Measurements from ENCODE around the gene ELANE.

ELANE gene

GRCh38 chr19:852136-853013, at the start of gene ELANE:
TSS of gene ELANE (plus strand) at chr19:852303. CDS start at chr19:852329, 26 bp downstream.
- CTCF ChIA-PET: no interaction called here
- POLR2A ChIA-PET: no interaction called here
- TF ChIP-seq, protein P1, sequence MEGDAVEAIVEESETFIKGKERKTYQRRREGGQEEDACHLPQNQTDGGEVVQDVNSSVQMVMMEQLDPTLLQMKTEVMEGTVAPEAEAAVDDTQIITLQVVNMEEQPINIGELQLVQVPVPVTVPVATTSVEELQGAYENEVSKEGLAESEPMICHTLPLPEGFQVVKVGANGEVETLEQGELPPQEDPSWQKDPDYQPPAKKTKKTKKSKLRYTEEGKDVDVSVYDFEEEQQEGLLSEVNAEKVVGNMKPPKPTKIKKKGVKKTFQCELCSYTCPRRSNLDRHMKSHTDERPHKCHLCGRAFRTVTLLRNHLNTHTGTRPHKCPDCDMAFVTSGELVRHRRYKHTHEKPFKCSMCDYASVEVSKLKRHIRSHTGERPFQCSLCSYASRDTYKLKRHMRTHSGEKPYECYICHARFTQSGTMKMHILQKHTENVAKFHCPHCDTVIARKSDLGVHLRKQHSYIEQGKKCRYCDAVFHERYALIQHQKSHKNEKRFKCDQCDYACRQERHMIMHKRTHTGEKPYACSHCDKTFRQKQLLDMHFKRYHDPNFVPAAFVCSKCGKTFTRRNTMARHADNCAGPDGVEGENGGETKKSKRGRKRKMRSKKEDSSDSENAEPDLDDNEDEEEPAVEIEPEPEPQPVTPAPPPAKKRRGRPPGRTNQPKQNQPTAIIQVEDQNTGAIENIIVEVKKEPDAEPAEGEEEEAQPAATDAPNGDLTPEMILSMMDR (IDR thresholded peaks at IDR 0.05; ENCODE audit: control extremely low read depth, extremely low read depth, low read depth, missing control alignments): no peak
- DNase-seq (ENCODE audit: extremely low spot score): no peak

DNA sequence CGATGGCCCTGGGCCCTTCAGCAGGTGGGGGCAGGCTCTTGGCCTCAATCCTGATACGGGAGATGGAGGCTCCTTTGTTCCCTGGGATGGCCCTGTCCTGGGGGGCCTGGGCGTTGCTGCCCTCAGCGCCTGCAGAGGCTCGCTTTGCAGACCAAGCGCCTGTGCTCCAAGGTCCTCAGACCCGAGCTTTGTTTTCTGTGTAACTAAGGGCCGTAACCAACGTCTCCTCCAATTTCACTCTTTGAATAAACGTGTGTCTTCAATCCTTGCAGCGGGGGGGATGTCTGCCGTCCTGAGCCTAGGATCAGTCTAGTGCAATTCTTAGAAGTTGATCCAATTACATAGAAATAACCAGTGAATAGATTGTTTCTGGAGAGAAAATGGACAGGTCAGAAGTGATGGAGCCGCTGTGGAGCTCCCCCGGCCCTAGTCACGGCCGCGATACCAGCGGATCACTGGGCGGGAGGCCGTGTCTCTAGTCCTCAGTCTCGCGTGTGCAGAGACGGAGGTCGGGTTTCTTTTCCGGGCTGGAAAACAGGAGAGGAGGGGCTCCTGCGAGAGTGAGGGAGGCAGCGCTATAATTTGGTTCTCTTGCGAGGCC, 49.5 kb upstream of the ELANE start:
- TF ChIP-seq, protein P1 (IDR thresholded peaks at IDR 0.05; ENCODE audit: control extremely low read depth, extremely low read depth, low read depth, missing control alignments): no peak
- no peak for DNase-seq (ENCODE audit: extremely low spot score)
- POLR2A ChIA-PET: interaction anchor here (0.6 to 1.0 kb wide), 2 partner anchors 41 to 47 kb away, joined by 3 read pairs; no protein-coding TSS in a partner anchor
- CTCF ChIA-PET: no interaction called here

GRCh38 chr19:803099-803561, 49.0 kb upstream of the ELANE start:
- ChIA-PET CTCF (no interaction called here), POLR2A (interaction anchor here (0.6 to 1.0 kb wide), 2 partner anchors 40 to 46 kb away, joined by 3 read pairs; no protein-coding TSS in a partner anchor)
- DNase-seq (ENCODE audit: extremely low spot score): no peak
- TF ChIP-seq, protein P1 (IDR thresholded peaks at IDR 0.05; ENCODE audit: control extremely low read depth, extremely low read depth, low read depth, missing control alignments): no peak

DNA sequence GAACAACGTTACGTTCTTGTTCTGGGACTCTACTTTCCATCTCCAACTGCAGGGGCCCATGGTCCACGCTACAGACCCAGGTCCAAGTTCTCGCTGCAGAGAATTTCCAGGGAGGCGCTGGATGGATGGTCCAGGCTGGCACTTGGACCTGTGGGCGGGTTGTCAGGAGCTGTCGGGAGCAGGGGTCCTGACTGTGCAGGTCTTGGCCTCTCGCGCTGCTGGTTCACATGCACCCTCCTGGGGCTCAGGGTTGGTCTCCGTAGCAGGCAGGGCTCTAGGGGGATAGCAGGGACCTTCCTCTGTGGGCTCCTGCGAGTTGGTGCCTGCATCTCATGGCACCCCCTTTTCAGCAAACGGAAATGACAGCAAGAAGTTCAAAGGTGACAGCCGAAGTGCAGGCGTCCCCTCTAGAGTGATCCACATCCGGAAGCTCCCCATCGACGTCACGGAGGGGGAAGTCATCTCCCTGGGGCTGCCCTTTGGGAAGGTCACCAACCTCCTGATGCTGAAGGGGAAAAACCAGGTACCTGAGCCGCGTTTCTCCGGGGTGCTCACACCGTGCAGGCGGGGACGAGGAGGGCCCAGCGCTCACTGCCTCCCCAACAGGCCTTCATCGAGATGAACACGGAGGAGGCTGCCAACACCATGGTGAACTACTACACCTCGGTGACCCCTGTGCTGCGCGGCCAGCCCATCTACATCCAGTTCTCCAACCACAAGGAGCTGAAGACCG, 48.3 kb upstream of the ELANE start:
- DNase-seq (ENCODE audit: extremely low spot score): no peak
- ChIA-PET POLR2A (interaction anchor here (0.5 kb wide), 1 partner anchor 128 kb away, joined by 8 read pairs; no protein-coding TSS in a partner anchor), CTCF (no interaction called here)
- TF ChIP-seq, protein P1 (IDR thresholded peaks at IDR 0.05; ENCODE audit: control extremely low read depth, extremely low read depth, low read depth, missing control alignments): no peak

DNA sequence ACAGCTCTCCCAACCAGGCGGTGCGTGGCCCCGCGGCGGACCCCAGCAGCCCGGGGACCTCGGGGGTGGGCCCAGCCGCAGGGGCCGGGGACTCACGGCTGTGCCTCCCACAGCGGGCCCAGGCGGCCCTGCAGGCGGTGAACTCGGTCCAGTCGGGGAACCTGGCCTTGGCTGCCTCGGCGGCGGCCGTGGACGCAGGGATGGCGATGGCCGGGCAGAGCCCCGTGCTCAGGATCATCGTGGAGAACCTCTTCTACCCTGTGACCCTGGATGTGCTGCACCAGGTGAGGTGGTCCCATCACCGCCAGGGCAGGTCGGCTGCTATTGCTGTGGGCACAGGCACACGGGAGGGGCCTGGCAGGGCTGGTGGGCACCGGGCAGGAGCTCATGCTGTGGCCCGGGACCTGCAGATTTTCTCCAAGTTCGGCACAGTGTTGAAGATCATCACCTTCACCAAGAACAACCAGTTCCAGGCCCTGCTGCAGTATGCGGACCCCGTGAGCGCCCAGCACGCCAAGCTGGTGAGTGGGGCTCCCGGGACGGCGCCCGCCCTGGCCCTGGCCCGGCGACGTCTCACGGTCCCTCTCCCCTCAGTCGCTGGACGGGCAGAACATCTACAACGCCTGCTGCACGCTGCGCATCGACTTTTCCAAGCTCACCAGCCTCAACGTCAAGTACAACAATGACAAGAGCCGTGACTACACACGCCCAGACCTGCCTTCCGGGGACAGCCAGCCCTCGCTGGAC, 47.5 kb upstream of the ELANE start:
- TF ChIP-seq, protein P1 (IDR thresholded peaks at IDR 0.05; ENCODE audit: control extremely low read depth, extremely low read depth, low read depth, missing control alignments): no peak
- no peak for DNase-seq (ENCODE audit: extremely low spot score)
- ChIA-PET POLR2A (no interaction called here), CTCF (no interaction called here)

- ChIA-PET POLR2A (no interaction called here), CTCF (no interaction called here)
- DNase-seq (ENCODE audit: extremely low spot score): no peak
- TF ChIP-seq, protein P1 (IDR thresholded peaks at IDR 0.05; ENCODE audit: control extremely low read depth, extremely low read depth, low read depth, missing control alignments): no peak
Observed at GRCh38 chr19:805166-805551, 46.9 kb upstream of the ELANE start.

All from GM10248 (cell line).